ENCODE results near the gene RNF217. TPM values are rescaled to one million over a fixed set of nuclear protein-coding genes. Genes with fewer than 3 reads are reported as not detected.
A peak's percentile ranks its signal among the peaks of the same experiment; 100 is the strongest.

The RNF217 gene
- polyA plus RNA-seq, 4 donors: 0.54 to 17.7 (median 1.8) TPM

DNA sequence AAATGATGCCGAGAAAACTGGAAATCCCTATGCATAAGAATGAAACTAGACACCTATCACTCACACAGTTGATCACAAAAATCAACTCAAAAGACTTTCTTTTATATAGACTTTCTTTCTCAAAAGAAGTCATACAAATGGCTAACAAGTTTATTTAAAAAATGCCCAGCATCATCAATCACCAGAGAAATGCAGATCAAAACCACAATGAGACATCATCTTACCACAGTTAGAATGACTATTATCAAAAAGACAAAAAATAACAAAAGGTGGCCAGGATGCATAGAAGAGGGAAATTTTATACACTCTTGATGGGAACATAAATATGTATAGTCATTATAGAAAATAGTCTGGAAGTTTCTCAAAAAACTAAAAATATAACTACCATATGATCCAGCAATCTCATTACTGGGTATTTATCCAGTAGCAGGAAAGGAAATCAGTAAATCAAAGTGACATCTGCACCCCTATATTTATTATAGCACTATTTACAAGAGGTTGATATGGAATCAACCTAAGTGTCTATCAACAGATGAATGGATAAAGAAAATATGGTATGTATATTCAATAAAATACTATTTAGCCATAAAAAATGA, 3.4 kb upstream of the RNF217 start:
- H3K27ac ChIP-seq (ENCODE audit: low read depth in 1 of 3, low read length in 2 of 3): no peak overlapping the region
- H3K9me3 ChIP-seq (ENCODE audit: control insufficient read depth in 2 of 2, insufficient read depth in 1 of 2, low read depth in 1 of 2, low read length in 1 of 2): no peaks in the 10 kb centered on the region
- no peaks in the 10 kb centered on the region for H3K4me1 ChIP-seq (ENCODE audit: control insufficient read depth in 3 of 3, insufficient read depth in 2 of 3, low read depth in 1 of 3, low read length in 2 of 3)
- H3K36me3 ChIP-seq (ENCODE audit: control insufficient read depth in 3 of 3, insufficient read depth in 2 of 3, low read depth in 1 of 3, low read length in 3 of 3): no peaks in the 10 kb centered on the region
- WGBS, 3 donors: 81 to 89% (median 86%) methylated on average over 1 of the region's 1 CpG
- no peaks in the 10 kb centered on the region for H3K27me3 ChIP-seq (ENCODE audit: control insufficient read depth in 3 of 3, insufficient read depth in 3 of 3, low read length in 3 of 3)
- DNase-seq (no peak), FAIRE-seq (no peak)
- no peak overlapping the region for H3K4me3 ChIP-seq (ENCODE audit: low read depth in 1 of 3, low read length in 3 of 3)

DNA sequence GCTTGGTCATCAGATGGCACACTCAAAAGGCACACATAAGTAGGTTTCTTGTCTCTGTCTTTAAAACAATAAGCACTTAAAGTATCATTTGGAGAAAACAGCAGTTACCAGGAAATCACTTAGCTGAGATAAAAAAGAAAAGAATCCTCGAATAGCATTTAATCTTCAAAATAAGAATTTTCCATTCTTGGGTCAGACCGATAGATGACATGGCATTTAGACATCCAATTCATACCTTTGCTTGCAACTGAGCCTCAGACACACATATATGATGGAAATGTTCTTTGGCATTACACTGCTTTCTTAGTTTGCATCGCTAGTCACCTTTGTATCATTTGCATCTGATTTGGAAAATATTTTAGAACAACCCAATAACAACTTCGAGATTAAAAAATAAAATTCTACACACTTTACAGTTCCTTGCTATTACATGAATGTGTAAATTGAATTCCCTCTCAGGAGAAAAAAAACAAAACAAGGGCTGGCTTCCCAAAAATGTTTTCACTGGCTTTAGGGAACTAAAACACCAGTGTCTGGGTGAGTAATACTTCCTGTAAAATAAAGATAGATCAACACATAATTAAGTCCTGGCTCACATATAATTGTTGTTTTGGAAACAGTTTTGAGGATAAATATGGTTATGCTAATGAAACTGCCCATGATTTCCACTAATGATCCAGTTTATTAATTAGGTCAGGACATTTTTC, 1.3 kb upstream of the RNF217 start:
- no peak for FAIRE-seq
- Histone ChIP-seq H3K4me3 (ENCODE audit: low read depth in 1 of 3, low read length in 3 of 3) (peak overlapping the region in 1 of 3 donors; percentile 62), H3K4me1 (ENCODE audit: control insufficient read depth in 3 of 3, insufficient read depth in 2 of 3, low read depth in 1 of 3, low read length in 2 of 3) (peaks cover 0 to 10% (median 7%) of the 10 kb centered on the region in 3 donors), H3K9me3 (ENCODE audit: control insufficient read depth in 2 of 2, insufficient read depth in 1 of 2, low read depth in 1 of 2, low read length in 1 of 2) (no peaks in the 10 kb centered on the region), H3K36me3 (ENCODE audit: control insufficient read depth in 3 of 3, insufficient read depth in 2 of 3, low read depth in 1 of 3, low read length in 3 of 3) (no peaks in the 10 kb centered on the region), H3K27me3 (ENCODE audit: control insufficient read depth in 3 of 3, insufficient read depth in 3 of 3, low read length in 3 of 3) (no peaks in the 10 kb centered on the region), H3K27ac (ENCODE audit: low read depth in 1 of 3, low read length in 2 of 3) (no peak overlapping the region)
- WGBS, 3 donors: 65% methylated on average over 4 of the region's 4 CpGs
- no peak for DNase-seq

DNA sequence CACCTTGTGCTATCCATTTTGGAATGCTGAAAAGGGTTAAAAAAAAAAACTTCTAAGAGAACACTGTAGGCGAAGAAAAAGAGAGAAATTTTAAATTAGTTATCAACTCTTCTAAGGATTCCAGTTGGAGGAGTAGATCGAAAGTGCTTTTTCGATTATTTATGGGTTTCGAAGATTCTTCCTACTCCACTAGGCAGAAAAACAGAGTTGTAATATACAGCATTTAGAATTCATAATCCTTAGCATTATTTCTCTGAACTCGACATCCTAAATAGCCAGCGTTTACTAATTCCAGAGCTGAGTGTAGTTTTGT, 817 bp upstream of the RNF217 start:
- FAIRE-seq: no peak
- 2 to 5% (median 3%) methylated on average over 6 of the region's 6 CpGs for WGBS, 3 donors

DNA sequence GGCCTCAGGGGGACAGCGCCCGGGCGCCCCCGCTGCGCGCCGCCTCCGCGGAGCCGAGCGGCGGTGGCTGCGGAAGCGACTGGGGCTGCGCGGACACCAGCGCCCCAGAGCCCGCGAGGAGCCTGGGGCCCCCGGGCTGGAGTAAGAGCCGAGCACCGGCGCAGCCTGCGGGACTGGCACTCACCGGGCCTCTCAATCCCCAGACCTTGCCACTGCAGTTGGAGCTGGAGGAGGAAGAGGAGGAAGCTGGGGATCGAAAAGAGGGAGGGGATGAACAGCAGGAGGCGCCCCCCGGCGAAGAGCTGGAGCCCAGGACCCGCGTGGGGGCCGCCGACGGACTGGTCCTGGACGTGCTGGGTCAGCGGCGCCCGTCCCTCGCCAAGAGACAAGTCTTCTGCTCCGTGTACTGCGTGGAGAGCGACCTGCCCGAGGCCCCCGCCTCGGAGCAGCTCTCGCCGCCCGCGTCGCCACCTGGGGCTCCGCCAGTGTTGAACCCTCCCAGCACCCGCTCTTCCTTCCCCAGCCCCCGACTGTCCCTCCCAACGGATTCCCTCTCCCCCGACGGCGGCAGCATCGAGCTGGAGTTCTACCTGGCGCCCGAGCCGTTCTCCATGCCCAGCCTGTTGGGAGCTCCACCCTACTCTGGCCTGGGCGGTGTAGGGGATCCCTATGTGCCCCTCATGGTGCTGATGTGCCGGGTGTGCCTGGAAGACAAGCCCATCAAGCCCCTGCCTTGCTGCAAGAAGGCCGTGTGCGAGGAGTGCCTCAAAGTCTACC, 590 bp downstream of the RNF217 start:
- H3K36me3 ChIP-seq (ENCODE audit: control insufficient read depth in 3 of 3, insufficient read depth in 2 of 3, low read depth in 1 of 3, low read length in 3 of 3): peaks cover 0 to 2% (median 0%) of the 10 kb centered on the region in 3 donors
- peak overlapping the region; percentile 46 to 92 (median 62) for H3K4me3 ChIP-seq (ENCODE audit: low read depth in 1 of 3, low read length in 3 of 3)
- FAIRE-seq (no peak), DNase-seq (peak; percentile 37 to 81)
- peak overlapping the region; percentile 81 to 85 (median 85) for H3K27ac ChIP-seq (ENCODE audit: low read depth in 1 of 3, low read length in 2 of 3)
- WGBS, 3 donors: 1 to 2% (median 1%) methylated on average over 40 to 65 of the region's 65 CpGs
- no peaks in the 10 kb centered on the region for H3K27me3 ChIP-seq (ENCODE audit: control insufficient read depth in 3 of 3, insufficient read depth in 3 of 3, low read length in 3 of 3)
- H3K4me1 ChIP-seq (ENCODE audit: control insufficient read depth in 3 of 3, insufficient read depth in 2 of 3, low read depth in 1 of 3, low read length in 2 of 3): peaks cover 0 to 10% (median 7%) of the 10 kb centered on the region in 3 donors
- no peaks in the 10 kb centered on the region for H3K9me3 ChIP-seq (ENCODE audit: control insufficient read depth in 2 of 2, insufficient read depth in 1 of 2, low read depth in 1 of 2, low read length in 1 of 2)

More for the DNA sequence above, 817 bp upstream of the RNF217 start:
- Histone ChIP-seq H3K4me3 (ENCODE audit: low read depth in 1 of 3, low read length in 3 of 3) (peak overlapping the region in 2 of 3 donors; percentile 62 to 92), H3K36me3 (ENCODE audit: control insufficient read depth in 3 of 3, insufficient read depth in 2 of 3, low read depth in 1 of 3, low read length in 3 of 3) (no peaks in the 10 kb centered on the region), H3K27me3 (ENCODE audit: control insufficient read depth in 3 of 3, insufficient read depth in 3 of 3, low read length in 3 of 3) (no peaks in the 10 kb centered on the region), H3K27ac (ENCODE audit: low read depth in 1 of 3, low read length in 2 of 3) (peak overlapping the region in 2 of 3 donors; percentile 85), H3K9me3 (ENCODE audit: control insufficient read depth in 2 of 2, insufficient read depth in 1 of 2, low read depth in 1 of 2, low read length in 1 of 2) (no peaks in the 10 kb centered on the region), H3K4me1 (ENCODE audit: control insufficient read depth in 3 of 3, insufficient read depth in 2 of 3, low read depth in 1 of 3, low read length in 2 of 3) (peaks cover 0 to 10% (median 7%) of the 10 kb centered on the region in 3 donors)
- no peak for DNase-seq

DNA sequence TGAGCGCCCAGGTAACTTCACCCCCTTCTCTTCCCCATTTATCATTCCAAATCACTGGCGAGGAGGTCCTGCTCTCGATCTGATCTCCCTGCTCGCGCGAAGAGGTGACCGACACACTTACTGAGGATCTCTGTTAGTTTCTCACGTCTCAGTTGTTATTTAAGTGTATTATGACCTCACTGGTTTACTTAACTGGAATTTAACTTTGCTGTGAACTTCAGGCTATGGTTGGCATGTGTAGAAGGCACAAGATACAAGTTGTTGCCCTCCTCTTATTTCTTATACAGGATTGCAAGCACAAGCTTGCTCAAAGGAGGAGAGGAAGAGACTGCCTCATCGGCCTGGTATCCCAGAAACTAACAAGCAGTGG, 1.2 kb downstream of the RNF217 start:
- FAIRE-seq: no peak
- Histone ChIP-seq H3K4me3 (ENCODE audit: low read depth in 1 of 3, low read length in 3 of 3) (peak overlapping the region; percentile 46 to 92 (median 62)), H3K36me3 (ENCODE audit: control insufficient read depth in 3 of 3, insufficient read depth in 2 of 3, low read depth in 1 of 3, low read length in 3 of 3) (peaks cover 0 to 4% (median 0%) of the 10 kb centered on the region in 3 donors), H3K9me3 (ENCODE audit: control insufficient read depth in 2 of 2, insufficient read depth in 1 of 2, low read depth in 1 of 2, low read length in 1 of 2) (no peaks in the 10 kb centered on the region), H3K4me1 (ENCODE audit: control insufficient read depth in 3 of 3, insufficient read depth in 2 of 3, low read depth in 1 of 3, low read length in 2 of 3) (peaks cover 0 to 10% (median 7%) of the 10 kb centered on the region in 3 donors), H3K27me3 (ENCODE audit: control insufficient read depth in 3 of 3, insufficient read depth in 3 of 3, low read length in 3 of 3) (no peaks in the 10 kb centered on the region), H3K27ac (ENCODE audit: low read depth in 1 of 3, low read length in 2 of 3) (peak overlapping the region; percentile 81 to 85 (median 85))
- 9 to 17% (median 9%) methylated on average over 9 of the region's 9 CpGs for WGBS, 3 donors
- peak in 1 of 2 donors; percentile 20 for DNase-seq

DNA sequence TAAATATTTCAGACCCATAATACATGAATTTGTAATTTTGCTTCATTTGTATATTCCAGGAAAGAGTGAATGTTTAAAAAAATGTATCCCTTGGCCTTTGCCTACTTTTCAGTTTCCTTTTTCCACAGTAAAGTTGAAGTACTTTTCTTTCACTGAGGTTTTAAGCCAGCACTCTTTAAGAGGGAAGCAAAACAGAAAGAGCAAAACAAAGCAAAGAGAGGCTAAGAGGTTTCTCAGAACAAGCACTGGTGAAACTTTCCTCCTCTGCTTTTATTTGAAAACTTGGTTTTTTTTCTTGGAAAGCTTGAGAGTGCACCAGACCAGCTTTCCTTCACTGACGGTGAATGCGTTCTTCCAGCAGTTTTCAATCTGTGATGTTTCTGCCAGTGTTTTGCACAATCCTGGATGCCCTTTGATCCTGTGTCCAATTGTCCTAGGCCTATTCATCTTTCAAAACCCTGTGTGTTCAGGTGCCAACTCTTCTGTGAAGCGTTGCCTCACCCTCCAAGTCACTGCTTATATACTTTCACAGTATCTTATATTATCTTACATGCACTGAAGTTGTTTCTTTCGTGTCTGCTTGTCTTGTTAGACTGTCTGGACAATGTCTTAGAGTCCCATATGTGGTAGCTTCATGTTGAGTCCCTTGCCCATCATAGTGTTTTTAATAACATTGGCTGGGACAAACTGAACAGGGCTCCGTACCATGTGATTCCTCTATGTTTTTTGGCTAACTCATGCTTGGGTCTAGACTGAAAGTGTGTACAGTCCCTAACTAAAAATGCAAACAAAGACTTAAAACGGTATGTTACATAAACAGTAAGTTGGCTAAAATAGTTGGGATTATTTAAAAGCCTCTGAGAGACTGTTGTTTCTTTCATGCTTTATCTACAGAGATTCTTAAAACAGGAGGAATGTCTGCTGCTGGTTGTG, 1.9 kb downstream of the RNF217 start:
- Histone ChIP-seq H3K9me3 (ENCODE audit: control insufficient read depth in 2 of 2, insufficient read depth in 1 of 2, low read depth in 1 of 2, low read length in 1 of 2) (no peaks in the 10 kb centered on the region), H3K27ac (ENCODE audit: low read depth in 1 of 3, low read length in 2 of 3) (peak overlapping the region; percentile 32 to 85 (median 85)), H3K4me3 (ENCODE audit: low read depth in 1 of 3, low read length in 3 of 3) (peak overlapping the region in 2 of 3 donors; percentile 62 to 92), H3K36me3 (ENCODE audit: control insufficient read depth in 3 of 3, insufficient read depth in 2 of 3, low read depth in 1 of 3, low read length in 3 of 3) (peaks cover 0 to 4% (median 0%) of the 10 kb centered on the region in 3 donors), H3K27me3 (ENCODE audit: control insufficient read depth in 3 of 3, insufficient read depth in 3 of 3, low read length in 3 of 3) (no peaks in the 10 kb centered on the region), H3K4me1 (ENCODE audit: control insufficient read depth in 3 of 3, insufficient read depth in 2 of 3, low read depth in 1 of 3, low read length in 2 of 3) (peaks cover 0 to 10% (median 7%) of the 10 kb centered on the region in 3 donors)
- DNase-seq: peak; percentile 85
- 16 to 24% (median 18%) methylated on average over 6 of the region's 6 CpGs for WGBS, 3 donors
- FAIRE-seq: no peak

DNA sequence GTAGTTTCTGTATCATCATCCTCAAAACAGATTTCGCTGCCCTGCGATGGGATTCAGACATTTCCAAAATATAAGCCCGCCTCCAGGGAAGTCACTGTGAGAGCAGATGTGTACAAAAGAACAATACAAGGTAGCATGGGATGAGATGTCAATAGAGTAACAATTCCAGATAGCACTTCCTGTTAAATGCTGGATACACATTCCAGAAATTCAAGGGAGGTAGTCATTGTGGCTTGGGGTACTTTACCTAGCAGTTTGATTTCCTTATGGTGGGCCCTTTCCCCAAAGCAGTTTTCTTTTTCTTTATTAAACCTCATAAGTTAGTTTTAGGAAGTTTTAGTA, 2.5 kb downstream of the RNF217 start:
- no peaks in the 10 kb centered on the region for H3K27me3 ChIP-seq (ENCODE audit: control insufficient read depth in 3 of 3, insufficient read depth in 3 of 3, low read length in 3 of 3)
- 58 to 90% (median 86%) methylated on average over 3 of the region's 3 CpGs for WGBS, 3 donors
- peak overlapping the region in 1 of 3 donors; percentile 85 for H3K27ac ChIP-seq (ENCODE audit: low read depth in 1 of 3, low read length in 2 of 3)
- H3K9me3 ChIP-seq (ENCODE audit: control insufficient read depth in 2 of 2, insufficient read depth in 1 of 2, low read depth in 1 of 2, low read length in 1 of 2): no peaks in the 10 kb centered on the region
- FAIRE-seq (no peak), DNase-seq (peak in 1 of 2 donors; percentile 11)
- peak overlapping the region in 2 of 3 donors; percentile 15 to 62 for H3K4me3 ChIP-seq (ENCODE audit: low read depth in 1 of 3, low read length in 3 of 3)
- H3K36me3 ChIP-seq (ENCODE audit: control insufficient read depth in 3 of 3, insufficient read depth in 2 of 3, low read depth in 1 of 3, low read length in 3 of 3): peaks cover 0 to 4% (median 0%) of the 10 kb centered on the region in 3 donors
- peaks cover 0 to 10% (median 7%) of the 10 kb centered on the region in 3 donors for H3K4me1 ChIP-seq (ENCODE audit: control insufficient read depth in 3 of 3, insufficient read depth in 2 of 3, low read depth in 1 of 3, low read length in 2 of 3)
